ENCODE data around the gene PGAP6.
A peak's percentile ranks its signal among the peaks of the same experiment; 100 is the strongest.
"Not testable (repeated sequence)": the region's sequence is repeated elsewhere in the genome, so short reads cannot be mapped to it uniquely, and the experiment has no call there.

The PGAP6 gene

DNA sequence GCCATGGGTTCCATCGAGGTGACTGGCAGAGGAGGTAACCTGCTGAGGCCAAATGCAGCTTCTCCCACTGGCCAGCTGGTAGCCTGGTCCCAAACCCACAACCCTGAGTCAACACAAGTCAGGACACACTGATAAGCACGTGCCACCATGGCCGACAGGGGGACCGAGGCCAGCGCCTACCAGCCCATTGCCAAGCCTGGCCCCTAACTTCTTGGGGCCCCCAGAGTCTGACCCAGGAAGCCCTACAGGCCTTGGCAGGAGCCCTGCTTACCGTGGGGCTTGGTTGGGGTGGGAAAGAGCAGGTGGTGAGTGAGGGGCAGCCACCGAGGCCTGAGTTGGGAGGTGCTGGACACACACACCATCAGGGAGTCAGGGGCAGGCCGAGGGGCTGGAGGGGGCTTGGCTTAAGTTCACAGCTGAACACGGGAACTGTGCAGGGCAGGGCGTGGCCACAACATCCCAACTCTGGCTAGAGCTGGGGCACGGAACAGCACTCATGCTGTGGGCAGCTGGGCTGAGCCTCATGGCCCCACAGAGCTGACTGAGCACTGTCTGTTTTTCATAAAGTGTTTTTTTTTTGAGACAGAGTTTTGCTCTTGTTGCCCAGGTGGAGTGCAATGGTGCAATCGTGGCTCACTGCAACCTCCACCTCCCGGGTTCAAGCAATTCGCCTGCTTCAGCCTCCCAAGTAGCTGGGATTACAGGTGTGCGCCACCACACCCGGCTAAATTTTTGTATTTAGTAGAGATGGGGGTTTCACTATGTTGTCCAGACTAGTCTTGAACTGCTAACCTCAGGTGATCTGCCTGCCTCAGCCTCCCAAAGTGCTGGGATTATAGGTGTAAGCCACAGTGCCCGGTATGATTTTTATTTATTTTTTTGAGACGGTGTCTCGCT lies 16.9 kb downstream of the PGAP6 start:
- no peak for DNase-seq (ENCODE audit: low spot score)

DNA sequence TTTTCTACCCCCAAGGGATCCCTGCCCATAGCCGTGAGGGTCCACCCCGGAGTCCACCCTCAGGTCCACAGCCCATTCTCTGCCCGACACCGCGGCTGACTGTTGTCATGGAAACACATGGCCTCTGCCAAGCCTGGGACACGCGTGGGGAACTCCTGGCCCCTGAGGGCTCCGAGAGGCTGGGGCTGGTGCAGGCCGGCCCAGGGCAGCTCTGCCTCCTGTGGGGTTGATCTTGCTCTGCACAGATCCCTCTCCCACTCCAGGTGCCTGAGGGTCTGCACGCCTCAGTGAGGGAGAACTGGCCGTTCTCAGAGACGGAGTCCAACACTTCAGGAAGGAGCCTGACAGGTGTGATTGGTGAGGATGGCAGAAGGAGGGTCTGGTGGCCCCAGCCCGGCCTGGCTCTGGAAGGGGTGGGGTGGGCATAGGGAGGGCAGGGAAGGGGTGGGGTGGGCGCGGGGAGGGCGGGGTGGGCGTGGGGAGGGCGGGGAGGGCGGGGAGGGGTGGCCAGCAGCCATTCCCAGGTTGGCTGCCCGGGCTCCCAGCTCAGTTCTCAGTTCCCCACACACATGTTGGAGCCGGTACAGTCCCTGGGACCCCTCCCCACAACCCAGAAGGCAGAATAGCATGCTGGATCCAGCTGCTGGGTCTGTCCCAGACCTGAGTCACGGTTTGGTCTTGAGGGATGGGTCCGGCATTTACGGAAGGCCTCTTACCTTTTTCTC lies 17.9 kb downstream of the PGAP6 start:
- no peak for DNase-seq (ENCODE audit: low spot score)

GRCh38 chr16:363110-363765 lies 18.5 kb downstream of the PGAP6 start:
- no peak for DNase-seq (ENCODE audit: low spot score)

- not testable (repeated sequence) for DNase-seq (ENCODE audit: low spot score)
These were observed 19.1 kb downstream of the PGAP6 start for GRCh38 chr16:362702-362999.

GRCh38 chr16:361872-362701 lies 19.7 kb downstream of the PGAP6 start:
- DNase-seq (ENCODE audit: low spot score), result peak; percentile 91

GRCh38 chr16:361341-361871 lies 20.4 kb downstream of the PGAP6 start:
- no peak for DNase-seq (ENCODE audit: low spot score)

GRCh38 chr16:360698-361336 lies 21.0 kb downstream of the PGAP6 start:
- no peak for DNase-seq (ENCODE audit: low spot score)

DNA sequence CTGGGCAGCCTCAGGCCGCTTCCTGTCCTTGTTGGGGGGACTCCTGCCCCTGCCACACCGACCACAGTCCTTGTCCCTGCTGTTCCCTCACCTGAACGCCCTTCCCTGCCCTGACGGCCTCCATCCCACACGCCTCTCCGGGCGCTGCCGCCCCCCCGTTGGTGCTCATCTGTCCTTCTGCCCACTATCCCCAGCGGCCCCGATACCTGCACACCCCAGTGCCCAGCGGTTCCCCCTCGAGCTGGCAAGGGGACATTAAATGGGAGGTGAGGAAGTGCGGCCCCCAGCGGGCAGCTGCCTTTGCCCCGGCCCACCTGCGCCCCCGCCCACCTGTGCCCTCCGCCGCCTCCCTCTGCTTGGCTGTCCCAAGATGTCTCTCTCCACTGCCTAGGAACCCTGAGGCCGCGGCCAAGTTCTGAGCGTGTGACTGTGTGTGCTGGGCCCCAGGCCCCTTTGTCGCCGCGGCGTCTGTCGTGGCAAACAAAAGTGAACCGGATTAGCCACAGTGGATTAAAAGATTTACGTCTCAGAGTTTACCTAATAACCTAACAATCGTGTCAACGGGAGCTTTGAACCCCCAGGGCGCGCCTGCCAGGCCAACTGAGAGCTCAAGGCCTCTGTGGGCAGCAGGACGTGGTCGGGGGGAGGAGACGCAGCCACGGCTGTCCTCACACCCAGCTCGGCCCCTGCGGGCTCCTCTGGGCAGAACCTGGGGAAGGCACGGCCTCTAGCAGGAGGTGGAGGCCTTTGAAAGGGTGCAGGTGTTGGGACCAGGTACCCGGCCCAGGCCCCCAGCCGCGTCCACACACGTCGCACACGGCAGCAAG lies 21.7 kb downstream of the PGAP6 start:
- no peak for DNase-seq (ENCODE audit: low spot score)

GRCh38 chr16:359067-359763 lies 22.6 kb downstream of the PGAP6 start:
- no peak for DNase-seq (ENCODE audit: low spot score)

- no peak for DNase-seq (ENCODE audit: low spot score)
These were observed 25.0 kb downstream of the PGAP6 start for GRCh38 chr16:356741-357140.

GRCh38 chr16:354971-355461 lies 26.8 kb downstream of the PGAP6 start:
- DNase-seq (ENCODE audit: low spot score), result no peak

DNA sequence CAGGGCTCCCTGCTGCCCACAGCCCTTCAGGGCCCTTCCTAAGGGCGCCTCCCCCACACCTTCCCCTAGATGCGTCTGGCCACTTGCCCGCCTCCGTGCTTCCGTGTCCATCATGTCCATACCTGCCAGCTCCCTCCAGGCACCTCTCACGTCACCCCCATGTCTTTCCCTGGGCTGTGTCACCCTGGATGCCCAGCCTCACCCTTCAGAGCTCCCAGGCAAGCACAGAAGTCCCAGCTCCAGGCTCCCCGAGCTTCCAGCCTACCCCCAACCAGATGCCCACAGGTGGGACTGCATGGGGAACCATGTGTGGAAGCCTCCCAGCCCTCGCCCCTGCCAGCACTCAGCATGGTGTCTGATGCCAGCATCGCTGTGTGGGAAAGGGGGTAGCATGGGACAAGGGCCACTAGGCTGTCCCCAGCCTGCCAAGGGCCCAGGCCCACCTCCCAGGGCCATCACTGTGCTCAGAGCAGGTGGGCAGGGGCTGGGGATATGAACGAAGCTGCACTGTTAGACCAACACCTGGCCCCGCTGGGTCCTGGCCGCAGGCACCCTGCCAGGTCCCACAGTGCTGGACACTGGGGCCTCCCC lies 27.4 kb downstream of the PGAP6 start:
- DNase-seq (ENCODE audit: low spot score), result no peak

DNA sequence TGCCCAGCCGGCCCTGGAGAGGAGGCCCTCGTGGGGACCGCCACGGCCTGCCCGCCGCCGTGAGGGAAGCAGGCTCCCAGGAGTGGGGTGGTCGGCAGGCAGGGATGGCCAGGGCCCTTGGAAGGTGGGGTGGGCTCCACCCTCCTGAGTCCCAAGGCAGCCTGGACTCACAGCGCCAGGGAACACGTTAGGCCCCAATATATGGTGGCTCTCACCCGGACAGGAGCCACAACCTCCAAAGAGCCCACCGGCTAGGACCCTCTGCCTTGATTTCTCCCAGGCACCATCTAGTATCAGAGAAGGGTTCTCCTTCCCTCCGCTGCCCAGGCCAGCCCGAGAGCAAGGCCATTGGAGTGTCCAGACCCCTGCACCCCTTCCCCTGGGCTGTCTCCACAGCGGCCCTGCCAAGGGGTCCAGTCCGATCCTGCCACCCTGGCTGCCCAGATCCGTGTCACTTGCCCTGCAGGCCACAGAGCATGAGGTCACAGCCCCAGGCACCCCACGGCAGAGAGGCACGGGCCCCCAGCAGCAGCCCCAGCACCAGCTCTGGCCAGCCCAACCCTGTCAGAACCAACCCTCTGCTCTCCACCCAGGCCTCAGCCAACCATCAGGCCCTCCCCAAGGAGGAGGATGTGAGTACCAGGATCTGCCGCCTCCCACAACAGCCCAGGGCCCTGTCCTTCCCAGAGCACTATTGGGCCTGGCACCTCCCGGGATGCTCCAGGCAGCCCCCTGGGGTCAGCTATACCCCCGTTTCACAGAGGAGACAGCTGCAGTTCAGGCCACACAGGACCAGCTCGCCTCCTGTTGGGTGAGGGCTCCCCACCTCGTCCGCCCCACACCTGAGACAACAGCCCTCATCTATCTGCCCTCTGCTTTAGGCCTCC lies 28.1 kb downstream of the PGAP6 start:
- no peak for DNase-seq (ENCODE audit: low spot score)

DNA sequence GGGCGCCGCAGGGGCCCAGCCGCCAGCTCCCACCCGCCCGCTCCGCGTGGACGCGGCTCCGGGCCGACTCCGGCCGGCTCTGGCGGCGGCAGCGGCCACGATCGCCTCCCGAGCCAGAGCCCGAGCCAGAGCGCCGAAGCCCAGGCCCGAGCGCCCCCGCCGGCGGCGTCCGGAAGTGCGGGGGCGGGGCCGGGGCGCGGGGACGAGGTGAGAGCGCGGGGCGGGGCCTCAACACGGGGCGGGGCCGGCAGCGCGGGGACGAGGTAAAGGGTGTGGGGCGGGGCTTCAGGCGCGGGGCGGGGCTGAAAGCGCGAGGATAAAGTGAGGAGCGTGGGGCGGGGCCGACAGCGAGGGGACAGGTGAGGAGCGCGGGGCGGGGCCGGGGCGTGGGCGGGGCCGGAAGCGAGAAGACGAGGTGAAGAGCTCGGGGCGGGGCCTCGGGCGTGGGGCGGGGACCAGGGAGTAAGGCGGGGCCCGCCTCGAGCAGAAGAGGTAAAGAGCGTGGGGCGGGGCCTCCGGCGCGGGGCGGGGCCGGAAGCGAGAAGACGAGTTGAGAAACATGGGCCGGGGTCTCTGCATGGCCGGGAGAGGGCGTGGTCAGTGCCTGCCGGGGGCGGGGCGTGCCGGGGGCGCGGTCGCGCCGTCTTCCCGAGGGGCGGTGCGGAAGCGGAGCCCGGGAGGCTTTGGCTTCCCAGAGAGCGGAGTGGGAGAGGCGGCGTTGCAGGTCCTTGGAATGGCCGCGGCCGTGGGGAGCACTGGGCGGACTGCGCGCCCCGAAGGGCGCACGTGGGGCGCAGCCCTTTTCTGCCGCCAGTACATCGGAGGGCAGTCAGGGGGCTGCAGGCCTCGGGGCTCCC lies 29.0 kb downstream of the PGAP6 start, which contains the start of gene AXIN1:
TSS of gene AXIN1 (minus strand) at position 177 of the 857 bp plus-strand sequence. CDS start 5,698 bp downstream, outside the sequence.
- DNase-seq (ENCODE audit: low spot score), result peak; percentile 94

- no peak for DNase-seq (ENCODE audit: low spot score)
These were observed 29.8 kb downstream of the PGAP6 start for GRCh38 chr16:351804-352520.

GRCh38 chr16:350203-350602 lies 31.6 kb downstream of the PGAP6 start:
- no peak for DNase-seq (ENCODE audit: low spot score)

Measured in iPS-NIHi11 (cell line).